GM12878 (cell line): ENCODE results near the gene KLRF1. TPM values are rescaled to one million over a fixed set of nuclear protein-coding genes. Genes with fewer than 3 reads are reported as not detected.

Source experiments
- ATAC-seq: fragments of 200-7000 bp; cut with Tn5 transposase; 3 replicates; pipeline ENCODE4 v1.9.1; 2020; ENCODE audit warnings: mild to moderate bottlenecking, moderate library complexity
- BruUV-seq: library from RNA; stranded (reverse); fragments of 400-500 nt; replicated peaks from 2 replicates; lab custom pipeline; 2021; lab: Mats Ljungman, UMichigan
- CTCF ChIA-PET: fragments of 300-600 bp; sonication (Branson Sonifier 250); formaldehyde crosslinking; extraction: SDS; loops from one replicate; lab custom pipeline; 2021; ENCODE audit warnings: inconsistent platforms; lab: Yijun Ruan, JAX
- POLR2A ChIA-PET: fragments of 350-600 bp; formaldehyde crosslinking; extraction: SDS; loops from one replicate; lab custom pipeline; 2021; ENCODE audit warnings: inconsistent platforms; lab: Charles Lee
- RAD21 ChIA-PET: fragments of 300-600 bp; sonication (Branson Sonifier 250); formaldehyde crosslinking; loops from one replicate; lab custom pipeline; 2023; ENCODE audit warnings: antibody characterized with exemption; ENCODE audit not compliant: unreplicated experiment; lab: Charles Lee
- SMC1A ChIA-PET: fragments of 300-600 bp; sonication (Branson Sonifier 250); formaldehyde crosslinking; loops from one replicate; lab custom pipeline; 2023; ENCODE audit not compliant: unreplicated experiment, uncharacterized antibody; lab: Charles Lee
- DNase-seq: peaks from one replicate; pipeline ENCODE4 v3.0.0-alpha.2; 2011; ENCODE audit warnings: low read depth, low spot score
- FAIRE-seq: peaks from 3 replicates; lab custom pipeline; 2011; peaks lifted over from hg19 to GRCh38; lab: Jason Lieb, UNC
- H2AFZ ChIP-seq: 2 replicates; pipeline ENCODE4 v1.6.0; 2011; ENCODE audit warnings: low read depth, low read length, control low read depth; ENCODE audit not compliant: control insufficient read depth
- H3K27ac ChIP-seq: 2 replicates; pipeline ENCODE4 v1.5.1; 2011; ENCODE audit warnings: control low read depth; ENCODE audit not compliant: control insufficient read depth, insufficient read depth
- H3K27me3 ChIP-seq, 2 experiments: replicated peaks in 1 of 2; 2 replicates each; pipeline versions ENCODE4 v1.6.0 to v1.6.1; 2011; ENCODE audit warnings: low read length in 1 of 2; ENCODE audit not compliant: control insufficient read depth in 2 of 2, insufficient read depth in 2 of 2
- H3K36me3 ChIP-seq, 2 experiments: 2 replicates each; pipeline ENCODE4 v1.5.1; 2011; ENCODE audit warnings: low read length in 1 of 2; ENCODE audit not compliant: control insufficient read depth in 2 of 2, insufficient read depth in 2 of 2
- H3K4me1 ChIP-seq: 2 replicates; pipeline ENCODE4 v1.6.1; 2011; ENCODE audit warnings: mild to moderate bottlenecking, low read length, moderate library complexity, mixed read lengths; ENCODE audit not compliant: control insufficient read depth, insufficient read depth
- H3K4me2 ChIP-seq: 2 replicates; pipeline ENCODE4 v1.6.0; 2011; ENCODE audit warnings: control low read depth; ENCODE audit not compliant: control insufficient read depth, insufficient read depth
- H3K4me3 ChIP-seq: fragments of 200-600 bp; sonication (generic); 2 replicates; pipeline ENCODE4 v1.5.1; 2016
- H3K79me2 ChIP-seq: 2 replicates; pipeline ENCODE4 v1.6.0; 2011; ENCODE audit warnings: low read length; ENCODE audit not compliant: control insufficient read depth, insufficient read depth
- H3K9ac ChIP-seq: 2 replicates; pipeline ENCODE4 v1.8.0; 2011; ENCODE audit warnings: low read length, control low read depth, mixed read lengths; ENCODE audit not compliant: control insufficient read depth, insufficient read depth
- H3K9me3 ChIP-seq: replicated peaks from 3 replicates; pipeline ENCODE4 v1.5.1; 2011; ENCODE audit warnings: mild to moderate bottlenecking, low read length; ENCODE audit not compliant: control insufficient read depth, insufficient read depth
- H4K20me1 ChIP-seq: 2 replicates; pipeline ENCODE4 v1.6.0; 2011; ENCODE audit not compliant: control insufficient read depth, insufficient read depth
- ATF7 ChIP-seq: fragments of 450-650 bp; IDR thresholded peaks from 2 replicates; pipeline ENCODE4 v1.6.1; 2016; ENCODE audit warnings: low read depth, mild to moderate bottlenecking
- CHD2 ChIP-seq: IDR thresholded peaks from 2 replicates; pipeline ENCODE4 v1.6.1; 2011; ENCODE audit warnings: low read depth, low read length, improper control_type of control experiment, borderline replicate concordance
- KAT2A ChIP-seq: conservative IDR thresholded peaks from 2 replicates; pipeline ENCODE4 v1.6.1; 2011; ENCODE audit warnings: low read depth, low read length; ENCODE audit not compliant: control insufficient read depth
- MLLT1 ChIP-seq: fragments of 450-650 bp; IDR thresholded peaks from 2 replicates; pipeline ENCODE4 v1.6.1; 2016; ENCODE audit warnings: mild to moderate bottlenecking
- NBN ChIP-seq: fragments of 450-650 bp; IDR thresholded peaks from 2 replicates; pipeline ENCODE4 v1.6.1; 2016
- WGBS: methylation state at CpG from one replicate; pipeline ENCODE4 v1.1.6; 2016; ENCODE audit warnings: low lambda C conversion rate; ENCODE audit not compliant: insufficient replicate concordance, insufficient coverage; ENCODE audit errors: missing lambda C conversion rate; 5-methylcytosine and 5-hydroxymethylcytosine counted together
- in situ Hi-C: fragments of 300-500 bp; cut with MboI; formaldehyde crosslinking; loops from 9 replicates; pipeline ENCODE4 v1.14.3; 2018; ENCODE audit warnings: mixed read lengths
- intact Hi-C: fragments of 100-400 bp; cut with micrococcal nuclease; formaldehyde crosslinking; loops from one replicate; pipeline ENCODE4 v1.14.2; 2022; ENCODE audit not compliant: unreplicated experiment
- polyA plus RNA-seq, 11 experiments: library from polyadenylated mRNA; depleted of rRNA in 4 of 11; unstranded in 6 of 11; stranded (reverse) in 5 of 11; fragments of >200 nt; fragmentation: Nextera tagmentation in 4 of 11; fragmentation: Illumina TruSeq in 1 of 11; extraction: Ambion mirVana in 4 of 11; extraction: Trizol in 1 of 11; gene quantifications; 1 replicate in 1 of 11; 2 replicates in 10 of 11; pipeline versions ENCODE4 v1.2.1 to v1.2.3, GENCODE V29; 2011 to 2016; ENCODE audit warnings: inconsistent platforms in 2 of 11, missing spikeins in 2 of 11, low read depth in 1 of 11
- total RNA-seq, 4 experiments: library from RNA; depleted of rRNA in 3 of 4; stranded (reverse); fragments of >200 nt in 3 of 4; fragmentation: Illumina TruSeq in 1 of 4; extraction: Trizol in 1 of 4; gene quantifications; 2 replicates each; pipeline versions ENCODE4 v1.2.1 to v1.2.3, GENCODE V29; 2013 to 2021

KLRF1 gene
- total and polyA plus RNA-seq, 10 of the 15 experiments (the other 5 are each of a cell fraction or from before 2014, with no cell fraction given), result 0.13 to 2.0 (median 0.18) TPM; not detected in 6

GRCh38 chr12:9794484-9795093 is 32.7 kb upstream of the KLRF1 start:
- peak; percentile 68 for FAIRE-seq
- SMC1A ChIA-PET, result interaction anchor here (0.7 to 12.4 kb wide), 4 partner anchors 10 to 43 kb away, joined by 3 to 814 read pairs (median 36); partner anchors contain the start of gene CD69
- peak overlapping the region; percentile 54 for H2AFZ ChIP-seq
- no peaks in the 10 kb centered on the region for H3K27me3 ChIP-seq
- H3K9ac ChIP-seq, result no peak overlapping the region
- in situ Hi-C loops, result loop anchor here (5.0 kb wide), 1 partner anchor 42 kb away; no protein-coding TSS in a partner anchor
- BruUV-seq, result no TSS peak
- TF ChIP-seq CHD2 (no peak), KAT2A (no peak), MLLT1 (peak; percentile 89), NBN (0 out of 2 replicates have a peak, but pooled peaks have one; percentile 36), ATF7 (peak; percentile 50)
- intact Hi-C loops, result loop anchor here (5.0 kb wide), 1 partner anchor 162 kb away; no protein-coding TSS in a partner anchor
- H3K27ac ChIP-seq, result no peak overlapping the region
- DNase-seq, result peak; percentile 11
- peak overlapping the region; percentile 53 for H3K4me2 ChIP-seq
- H3K9me3 ChIP-seq, result no peaks in the 10 kb centered on the region; the same call in 1 of the 3 replicates
- H3K79me2 ChIP-seq, result no peaks in the 10 kb centered on the region
- POLR2A ChIA-PET, result interaction anchor here (2.2 to 2.5 kb wide), 2 partner anchors 35 to 44 kb away, joined by 10 to 12 read pairs; partner anchors contain the start of gene CD69
- H4K20me1 ChIP-seq, result no peaks in the 10 kb centered on the region
- RAD21 ChIA-PET, result interaction anchor here (0.8 to 7.3 kb wide), 5 partner anchors 11 to 131 kb away, joined by 3 to 577 read pairs (median 4); partner anchors contain the start of gene CD69
- ATAC-seq, result peak; percentile 57
- peaks cover 10% of the 10 kb centered on the region; the same call in 1 of the 2 replicates for H3K4me1 ChIP-seq
- peak overlapping the region; percentile 45 for H3K4me3 ChIP-seq
- no peaks in the 10 kb centered on the region for H3K36me3 ChIP-seq
- WGBS, result 26% methylated on average over 2 of the region's 2 CpGs
- CTCF ChIA-PET, result interaction anchor here (0.9 to 10.7 kb wide), 8 partner anchors 10 to 52 kb away, joined by 3 to 835 read pairs (median 5); partner anchors contain the start of gene CD69
